NCI-H2107 treated with DMSO at 0.1 percent for 48 hours (cell line): Measurements from ENCODE around the gene OVCA2.

ENCODE experiments used
- DNase-seq: peaks from one replicate; lab custom pipeline; 2025; ENCODE audit not compliant: unreplicated experiment; lab: John Stamatoyannopoulos, UW

Gene OVCA2

DNA sequence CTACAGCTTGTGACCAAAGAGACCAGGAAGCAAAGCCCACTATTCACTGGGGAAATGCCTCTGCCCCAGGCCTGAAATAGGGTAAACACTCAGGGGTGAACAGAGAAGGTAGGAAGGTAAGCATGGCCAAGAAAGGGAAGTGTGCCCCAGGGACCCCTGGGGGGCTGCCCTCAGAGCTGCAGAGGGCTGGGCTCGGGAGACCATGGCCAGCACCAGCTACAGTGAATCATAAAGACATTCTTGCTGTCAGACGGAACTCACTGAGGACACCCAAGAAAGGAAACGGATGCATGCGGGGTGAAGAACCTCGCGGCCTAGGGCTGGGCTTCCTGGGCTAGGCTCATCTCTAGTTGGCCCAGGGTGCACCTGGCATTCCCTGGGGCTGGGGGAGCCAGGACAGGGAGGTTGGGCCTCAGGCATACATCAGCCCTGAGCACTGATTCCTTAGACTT, 22.7 kb downstream of the OVCA2 start:
- no peak for DNase-seq

DNA sequence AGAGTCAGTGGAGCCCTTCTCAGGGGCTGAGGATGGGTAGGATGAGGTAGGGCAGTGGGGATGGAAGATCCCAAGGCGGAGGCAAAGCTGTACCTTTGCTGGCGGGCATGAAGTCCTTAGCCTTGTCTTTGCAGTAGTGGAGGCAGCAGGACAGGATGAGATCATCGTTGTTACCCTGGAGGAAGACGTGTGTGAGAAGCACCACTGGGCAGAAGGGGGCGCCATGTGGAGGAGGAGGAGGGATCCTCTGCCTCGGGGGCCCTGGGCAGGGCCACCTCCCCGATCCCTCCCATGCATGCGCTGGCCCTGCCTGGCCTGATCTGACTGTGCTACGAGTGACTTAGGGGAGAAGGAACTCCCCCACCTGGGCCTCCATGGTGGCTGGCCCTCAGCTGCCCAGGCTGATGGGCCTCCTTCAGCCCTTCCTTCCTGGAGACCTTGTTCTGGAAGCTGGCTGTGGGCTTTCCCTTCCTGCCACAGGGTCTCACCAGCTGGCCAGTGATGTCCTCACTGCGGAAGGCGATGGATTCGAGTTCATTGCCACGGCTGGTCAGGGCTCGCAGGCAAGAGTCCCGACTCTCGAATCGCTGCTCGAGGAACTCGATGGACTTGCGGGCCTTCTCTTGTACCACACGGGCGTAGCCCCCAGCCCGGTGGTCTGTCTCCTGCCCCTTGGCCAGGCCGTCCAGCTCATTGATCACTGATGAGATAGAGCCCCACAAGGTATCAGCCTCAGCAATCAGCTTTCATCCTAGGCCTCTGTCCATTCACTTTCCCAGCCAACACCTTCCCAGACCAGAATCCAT, 23.4 kb downstream of the OVCA2 start:
- no peak for DNase-seq

DNA sequence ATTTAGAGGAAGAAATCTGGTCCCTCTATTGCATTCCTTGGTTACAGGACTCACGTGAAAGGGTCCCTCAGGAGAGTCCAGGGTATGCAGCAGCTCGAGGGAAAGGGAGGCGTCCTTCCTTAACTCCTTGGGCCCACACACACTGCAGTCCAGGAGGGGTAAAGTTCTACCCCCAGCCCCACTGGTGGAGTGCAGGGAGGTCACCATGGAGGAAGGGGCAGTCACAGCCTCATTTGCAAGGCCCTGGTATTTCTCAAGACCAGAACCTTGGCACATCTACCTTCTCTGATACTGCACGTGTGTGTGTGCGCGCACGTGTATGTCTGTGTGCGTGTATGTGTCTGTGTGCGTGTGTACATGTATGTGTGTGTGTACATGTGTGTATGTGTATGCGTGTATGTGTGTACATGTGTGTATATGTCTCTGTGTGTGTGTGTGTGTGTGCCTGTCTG, 24.2 kb downstream of the OVCA2 start:
- no peak for DNase-seq

DNA sequence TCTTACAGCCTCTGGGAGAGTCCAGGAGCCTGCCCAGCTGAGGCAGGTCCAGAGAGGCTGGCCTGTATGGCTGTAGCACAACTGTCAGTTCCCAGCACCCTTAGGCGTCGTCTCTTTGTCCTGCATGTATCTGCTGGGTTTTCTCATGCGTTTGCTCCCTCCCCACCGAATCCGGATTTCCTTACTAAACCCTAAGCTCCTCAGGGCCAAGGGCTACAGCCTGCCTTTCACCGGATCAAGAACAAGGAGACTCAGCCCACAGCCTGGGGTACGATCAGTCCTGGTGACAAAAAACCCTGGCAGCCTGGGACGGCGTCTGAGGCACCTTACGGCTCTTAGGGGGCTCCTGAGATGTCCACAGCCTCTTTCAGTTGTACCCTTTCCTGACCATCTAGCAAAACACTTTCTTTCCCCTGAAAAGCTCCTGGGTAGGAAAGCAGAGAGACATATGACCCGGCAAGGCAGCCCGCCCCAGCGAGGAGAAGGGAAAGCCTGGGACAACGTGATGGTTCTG, 25.3 kb downstream of the OVCA2 start:
- DNase-seq: no peak

DNA sequence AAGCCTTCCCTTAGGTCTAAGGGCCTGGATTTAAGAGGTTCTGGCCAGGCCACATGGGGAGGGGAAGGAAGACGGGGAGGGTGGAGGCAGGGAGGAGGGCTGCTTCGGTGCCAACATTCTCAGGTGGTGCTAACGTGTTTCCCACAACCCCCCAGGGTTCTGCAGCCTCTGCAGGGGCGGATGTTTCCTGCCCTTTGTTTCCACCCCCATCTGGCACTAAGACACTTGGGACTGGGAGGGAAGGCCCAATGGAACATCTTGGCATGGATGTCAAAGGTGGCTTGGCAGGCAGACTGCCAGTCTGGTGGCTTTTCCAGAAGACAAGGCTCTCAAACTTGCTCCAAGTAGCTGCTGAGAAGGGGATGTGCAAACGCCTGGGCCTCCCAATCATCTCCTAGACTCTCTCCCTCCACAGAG, 25.8 kb downstream of the OVCA2 start:
- DNase-seq: no peak

DNA sequence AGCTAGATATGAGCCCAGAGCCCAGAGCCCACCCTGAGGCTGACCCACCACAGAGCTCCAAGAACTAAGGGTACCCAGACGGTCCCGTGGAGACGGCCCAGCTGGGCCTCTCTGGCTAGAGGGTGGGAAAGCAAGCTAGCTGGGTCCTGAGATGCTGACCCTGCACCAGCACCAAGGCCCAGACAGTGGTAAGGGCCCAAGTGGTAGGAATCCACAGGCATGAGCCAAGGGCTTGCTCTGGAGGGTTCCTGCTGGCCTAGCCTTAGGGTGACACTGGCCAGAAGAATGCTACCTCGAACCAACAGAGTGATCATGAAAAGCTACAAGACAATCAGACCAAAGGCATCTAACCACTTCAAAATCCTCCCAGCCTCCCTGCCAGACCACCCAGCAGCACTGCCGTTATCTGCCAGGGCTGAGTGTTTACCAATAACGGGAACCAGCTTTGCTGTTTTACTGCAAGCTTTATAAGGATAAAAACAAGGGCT, 26.3 kb downstream of the OVCA2 start:
- DNase-seq: no peak

DNA sequence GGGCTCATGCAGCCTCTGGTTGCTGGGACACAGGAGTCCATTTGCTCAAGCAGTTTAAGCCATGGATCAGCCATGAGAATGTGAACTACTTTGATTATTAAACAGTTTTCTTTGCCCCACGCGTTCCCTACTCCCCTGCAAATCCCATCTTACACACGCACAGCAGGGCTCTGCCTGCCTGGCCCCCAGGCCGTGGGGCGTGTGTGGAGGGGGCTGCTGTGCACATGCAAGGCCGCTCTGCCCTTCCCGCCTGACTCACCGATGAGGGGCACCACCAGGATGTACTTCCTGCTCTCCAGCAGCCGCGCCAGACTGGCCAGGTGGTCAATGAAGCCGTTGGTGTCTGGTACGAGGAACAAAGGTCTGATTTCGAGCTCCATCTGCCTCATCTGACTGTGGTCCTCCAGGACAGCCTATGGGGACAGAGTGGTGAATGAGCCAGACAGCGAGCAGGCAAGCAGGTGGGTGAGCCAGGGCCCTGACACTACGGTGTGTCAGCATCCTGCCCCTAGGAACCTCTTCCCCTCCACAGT, 26.8 kb downstream of the OVCA2 start:
- no peak for DNase-seq

DNA sequence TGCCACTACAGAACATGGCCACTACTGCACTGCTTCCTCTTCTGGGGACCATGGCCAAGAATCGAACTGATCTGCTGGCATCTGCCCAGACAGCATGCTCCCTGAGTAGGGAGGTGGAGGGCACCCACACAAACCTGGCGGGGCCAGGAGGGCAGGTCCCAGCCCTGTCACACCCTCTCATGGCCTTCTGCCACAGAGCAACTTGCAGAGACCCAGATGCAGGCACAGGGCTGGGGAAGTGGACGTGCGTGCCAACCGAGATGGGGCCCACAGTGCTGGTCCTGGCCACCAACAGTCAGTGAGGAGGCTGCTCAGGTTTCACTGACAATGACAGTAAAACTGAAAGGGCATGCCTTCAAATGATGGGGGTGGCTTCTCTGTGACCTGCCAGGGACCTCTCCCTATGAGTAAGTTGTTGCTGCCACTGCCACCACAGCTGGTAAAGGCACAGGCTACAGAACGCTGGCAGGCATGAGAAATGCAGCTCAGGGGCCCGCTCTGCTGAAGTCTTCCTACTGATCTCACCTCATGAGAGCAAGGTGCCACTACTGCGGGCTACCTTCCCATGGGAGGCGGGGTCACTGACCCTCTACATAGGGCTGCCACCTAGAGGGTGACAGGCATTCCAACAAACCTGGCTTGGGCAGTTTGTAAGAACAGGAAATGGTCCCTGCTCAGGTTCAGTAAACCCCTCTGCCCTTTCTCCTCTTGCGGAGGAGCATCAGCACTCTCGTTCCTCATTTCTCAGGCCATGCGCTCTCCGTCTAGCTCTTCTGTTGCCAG, 28.6 kb downstream of the OVCA2 start:
- no peak for DNase-seq

DNA sequence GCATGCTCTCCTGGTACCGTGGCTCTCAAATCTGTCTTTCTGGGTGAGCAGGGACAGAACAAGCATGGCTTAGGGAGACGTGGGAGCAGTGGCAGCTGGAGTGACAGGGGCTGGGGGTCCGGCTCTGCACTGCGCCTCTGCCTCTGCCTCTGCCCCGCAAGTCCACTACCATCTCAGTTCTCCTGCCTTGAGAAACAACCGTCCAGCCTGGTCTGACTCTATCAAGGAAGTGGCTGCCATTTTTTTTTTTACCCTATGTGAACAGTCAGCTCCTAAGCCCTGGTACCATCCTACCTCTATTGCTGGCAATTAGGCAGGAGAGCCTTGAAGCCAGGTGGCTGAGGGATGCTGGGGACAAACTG, 29.2 kb downstream of the OVCA2 start:
- no peak for DNase-seq

DNA sequence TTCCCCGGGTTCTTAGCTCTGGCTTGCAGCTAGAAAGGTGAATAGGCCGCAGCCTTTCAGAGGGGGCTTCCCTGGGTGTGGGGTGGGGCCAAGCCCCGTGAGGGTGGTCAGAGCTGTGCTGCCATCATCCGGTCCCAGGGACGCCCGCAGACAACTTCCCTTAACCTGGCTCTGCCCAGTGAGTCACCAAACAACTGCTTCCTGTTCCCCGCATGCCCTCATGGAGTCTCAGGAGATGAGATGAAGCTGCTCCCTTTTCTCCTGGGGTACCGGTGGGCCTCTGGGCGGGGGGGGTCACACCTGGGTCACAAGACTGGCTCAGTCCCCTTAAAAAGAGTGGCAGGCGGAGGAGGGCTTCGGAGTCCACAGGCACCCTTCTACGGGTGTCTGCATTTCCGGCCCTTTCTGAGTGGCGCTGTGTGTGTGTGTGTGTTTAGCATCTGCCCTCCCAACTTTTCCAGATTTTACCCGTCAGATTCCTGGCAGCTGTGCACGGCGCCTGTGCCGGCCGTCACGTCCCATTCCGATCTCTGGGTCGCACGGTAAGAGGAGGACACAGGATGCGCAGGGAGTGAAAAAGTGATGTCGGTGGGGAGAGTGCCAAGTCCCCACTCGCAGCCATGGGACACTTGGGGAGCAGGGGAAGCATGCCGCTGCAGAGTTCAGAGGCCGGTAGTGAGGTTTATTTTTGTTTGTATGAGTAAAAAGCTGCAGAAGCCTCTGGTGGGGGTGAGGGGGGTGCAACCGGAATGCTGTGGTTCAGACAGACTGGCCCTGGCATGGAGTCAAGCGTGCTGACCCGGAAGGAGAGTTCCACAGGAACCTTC, 29.8 kb downstream of the OVCA2 start:
- no peak for DNase-seq

DNA sequence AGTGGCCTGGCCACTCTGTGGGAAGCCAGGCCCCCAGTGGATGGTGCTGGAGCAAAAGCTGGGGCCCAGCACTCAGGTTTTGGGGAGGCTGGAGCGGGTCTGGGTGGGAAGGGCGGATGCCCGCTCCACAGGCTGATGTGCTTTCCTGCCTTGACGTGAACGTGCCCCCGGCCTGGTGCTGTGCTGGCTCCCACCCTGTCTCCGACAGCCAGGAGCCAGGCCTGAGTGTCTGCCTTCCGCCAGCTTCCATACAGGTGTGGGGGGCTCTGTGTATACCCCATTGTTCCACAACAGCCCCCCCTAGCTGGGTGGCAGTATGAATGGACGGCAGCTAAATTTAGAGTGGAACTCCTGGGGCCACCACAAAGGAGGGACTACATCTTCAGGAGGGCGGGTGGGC, 33.1 kb downstream of the OVCA2 start:
- DNase-seq: no peak

DNA sequence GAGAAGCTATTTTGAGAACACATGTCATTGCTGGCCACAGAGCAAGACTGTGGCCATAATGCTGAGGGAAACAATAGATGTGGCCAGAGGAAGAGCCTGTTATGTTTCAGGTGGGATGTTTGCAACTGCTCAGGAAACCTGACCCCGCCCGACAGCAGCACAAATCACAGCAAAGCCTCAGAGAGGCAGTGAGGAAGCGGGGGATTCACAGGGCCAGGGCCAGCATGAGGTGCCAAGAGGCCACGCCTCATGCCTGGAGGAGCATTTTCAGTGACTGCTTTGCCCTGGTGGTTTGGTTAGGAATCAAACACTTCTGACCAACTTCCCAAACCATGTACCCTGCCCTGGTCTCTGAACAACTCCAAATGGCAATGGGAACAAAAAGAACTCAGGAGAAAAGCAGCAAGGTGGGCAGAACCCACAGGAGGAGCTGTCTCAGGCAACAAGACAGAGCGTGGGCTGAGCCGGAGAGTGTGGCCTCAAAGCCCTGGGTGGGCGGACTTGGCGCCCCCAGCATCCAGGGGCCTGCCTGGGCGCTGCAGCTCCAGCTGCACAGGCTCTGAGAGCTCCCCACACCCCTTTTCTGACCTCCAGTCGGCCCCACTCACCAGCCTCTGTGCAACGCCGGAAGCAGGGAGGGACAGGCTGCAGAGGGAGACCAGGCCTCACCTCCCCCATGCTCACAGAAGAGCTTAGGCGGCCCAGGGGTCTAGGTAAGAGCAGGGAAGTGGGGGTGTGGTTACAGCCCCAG, 33.7 kb downstream of the OVCA2 start:
- DNase-seq: no peak

DNA sequence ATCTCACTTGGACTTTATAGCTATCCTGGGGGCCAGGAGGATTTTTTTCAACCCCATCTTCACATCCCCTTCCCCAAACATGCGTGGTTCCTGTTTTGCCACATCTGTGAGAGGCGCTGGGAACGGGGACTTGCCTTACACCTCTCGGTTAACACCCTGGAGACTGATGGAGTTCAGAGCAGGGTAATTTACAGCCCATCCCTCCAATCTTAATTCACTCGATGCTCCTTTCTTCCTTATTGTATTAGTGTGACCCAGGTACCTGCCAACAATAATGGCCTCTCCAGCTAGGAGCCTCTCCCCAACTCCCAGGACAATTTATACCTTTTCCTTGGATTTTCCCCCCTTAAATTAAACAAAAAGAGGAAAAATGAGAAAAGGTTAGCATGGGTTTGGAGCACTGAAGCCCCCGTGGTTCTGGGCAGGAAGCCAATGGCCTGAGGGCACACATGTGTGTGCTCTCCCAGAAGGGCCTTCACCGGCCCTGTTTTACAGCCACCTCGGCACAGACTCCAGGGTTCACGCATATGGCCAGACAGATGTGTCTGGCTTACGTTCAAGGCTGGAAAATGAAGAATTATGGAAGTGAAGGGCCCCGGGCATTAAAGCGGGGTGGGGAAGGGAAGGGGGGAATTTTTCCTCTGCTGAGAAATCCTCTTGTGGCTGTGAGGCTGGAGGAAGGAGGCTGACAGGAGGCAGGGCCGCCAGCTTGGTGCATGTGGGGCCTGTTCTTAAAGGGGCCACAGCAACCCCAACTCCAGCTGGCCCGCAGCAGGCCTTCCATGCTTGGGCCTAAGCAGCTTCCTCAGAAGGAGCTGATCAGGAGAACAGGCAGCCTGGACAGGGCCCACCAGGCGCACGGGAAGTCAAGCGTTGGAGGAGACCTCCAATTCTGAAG, 34.5 kb downstream of the OVCA2 start:
- no peak for DNase-seq

DNA sequence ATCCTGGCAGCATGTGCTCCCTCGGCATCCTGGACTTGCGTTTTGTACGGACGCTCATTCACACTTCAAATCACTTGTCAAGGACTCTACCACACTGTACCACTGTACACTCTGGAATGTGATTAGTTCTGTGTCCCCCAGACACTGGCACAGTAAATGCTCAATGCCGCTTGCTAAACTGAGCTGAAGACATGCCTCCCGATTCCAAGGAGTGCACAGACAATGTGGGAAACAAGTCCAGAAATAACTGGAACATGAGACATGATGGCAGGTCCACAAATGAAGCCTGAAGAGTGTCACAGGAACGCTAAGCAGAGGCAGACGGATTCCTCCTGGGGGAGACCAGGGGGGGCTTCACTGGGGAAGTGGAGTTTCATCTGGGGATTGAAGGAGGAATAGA, 35.2 kb downstream of the OVCA2 start:
- no peak for DNase-seq

DNA sequence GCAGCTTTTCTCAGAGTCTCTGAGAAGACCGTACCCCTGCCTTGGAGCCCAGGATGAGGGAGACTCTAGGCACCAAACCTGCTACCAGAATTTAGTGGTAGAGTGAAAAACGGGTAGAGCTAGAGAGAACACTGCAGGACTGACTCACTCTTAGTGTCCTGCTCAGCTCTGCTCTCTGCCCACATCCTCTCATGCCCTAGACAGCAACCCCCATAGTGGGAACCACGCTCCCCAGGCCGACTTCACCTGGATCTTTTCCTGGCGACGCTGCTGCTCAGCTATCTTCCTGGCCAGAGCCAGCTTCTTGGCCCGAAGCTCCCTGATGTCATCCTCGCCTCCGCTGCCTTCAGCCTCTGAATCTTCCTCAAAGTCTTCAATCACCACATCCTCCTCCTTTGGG, 39.7 kb downstream of the OVCA2 start:
- DNase-seq: no peak

DNA sequence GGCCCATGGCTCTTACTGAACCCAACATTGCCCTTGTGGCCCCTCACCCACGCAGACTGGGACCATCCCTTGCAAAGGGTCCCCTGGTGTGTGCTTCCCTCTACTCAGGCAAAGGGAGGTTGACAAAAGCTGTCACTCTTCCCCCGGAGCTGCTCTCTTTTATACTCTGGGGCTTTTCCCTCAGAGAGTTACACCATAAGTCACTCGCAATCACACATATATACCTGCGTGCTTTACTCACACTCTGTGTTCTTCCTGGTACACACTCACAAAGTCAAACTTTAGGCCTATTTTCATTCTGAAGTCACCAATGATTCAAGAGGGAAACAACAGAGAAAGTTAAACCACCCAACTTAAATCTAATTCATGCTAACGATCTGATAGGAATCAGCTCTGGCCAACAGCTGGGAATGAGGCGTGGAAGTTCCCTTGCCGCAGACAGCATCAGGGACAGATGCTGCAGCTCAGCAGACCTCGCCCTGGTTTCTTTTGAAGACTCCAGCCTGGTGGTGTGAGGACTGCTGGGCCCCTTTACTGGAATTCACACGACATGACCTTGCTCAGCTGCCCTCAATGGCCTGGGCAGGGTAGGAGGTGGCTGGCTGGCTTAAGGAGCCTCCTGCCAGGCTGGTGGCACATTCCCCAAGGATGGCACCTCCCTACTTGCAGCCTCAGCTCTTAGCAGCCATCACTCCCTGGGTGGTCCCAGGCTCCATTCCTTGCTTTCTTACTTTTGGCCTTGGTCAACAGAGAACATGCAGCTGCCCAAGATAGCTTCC, 40.4 kb downstream of the OVCA2 start:
- DNase-seq: no peak

DNA sequence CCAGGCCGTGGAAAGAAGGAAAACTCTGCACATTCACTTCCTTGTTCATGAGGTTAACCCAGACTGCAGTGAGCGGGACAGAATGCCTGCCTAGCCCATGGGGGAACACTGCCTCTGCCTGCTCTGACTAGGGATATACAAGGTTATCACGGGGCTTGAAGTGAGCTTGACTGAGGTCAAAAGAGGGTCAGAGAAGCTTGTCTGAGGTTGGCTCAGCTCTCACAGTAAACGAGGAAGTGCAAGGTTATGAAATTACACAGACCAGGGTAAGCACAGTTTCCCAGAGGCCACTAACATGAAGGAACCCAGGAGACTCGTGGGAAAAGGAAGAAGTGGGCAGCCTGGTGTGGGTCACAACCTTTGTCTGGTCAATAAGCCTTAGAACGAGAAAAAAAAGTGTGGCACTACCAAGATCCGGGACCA, 41.8 kb downstream of the OVCA2 start:
- DNase-seq: no peak

DNA sequence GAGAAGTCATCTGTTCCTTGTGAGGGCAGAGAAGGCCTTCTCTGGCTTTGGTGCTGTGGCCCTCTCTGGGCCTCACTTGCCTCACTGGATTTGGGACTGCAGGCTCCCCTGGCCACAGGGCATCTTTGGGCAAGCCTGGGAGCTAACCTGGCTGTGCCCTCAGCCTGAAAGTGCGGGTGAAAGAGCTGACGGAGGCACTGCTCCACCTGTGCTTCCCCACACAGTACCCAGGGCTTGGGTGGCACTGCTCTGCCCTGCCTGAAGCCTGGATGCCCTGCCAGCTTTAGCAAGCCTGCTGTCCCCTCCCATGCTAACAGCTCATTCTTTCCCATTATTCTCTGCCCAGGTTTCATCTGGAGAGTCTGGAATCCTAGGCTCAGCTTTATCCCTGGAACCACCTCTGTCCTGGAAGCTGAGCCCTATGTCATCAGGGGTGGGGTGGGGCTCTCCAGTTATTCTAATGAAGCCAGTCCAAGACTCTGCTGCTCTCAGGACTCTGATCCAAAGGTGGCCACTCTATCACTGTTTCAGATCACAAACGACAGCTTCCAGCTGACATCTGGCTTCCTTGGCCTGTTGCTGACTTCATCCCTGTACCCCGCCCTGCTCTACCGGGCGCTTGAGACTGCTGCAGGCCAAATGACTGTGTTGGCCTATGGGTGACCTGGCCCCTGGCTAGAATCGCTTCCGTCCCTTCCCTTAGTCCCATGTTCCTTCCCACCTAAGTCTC, 42.4 kb downstream of the OVCA2 start:
- DNase-seq: no peak
